ENCODE data around the gene TBC1D2B.
"Not testable (repeated sequence)": the region's sequence is repeated elsewhere in the genome, so short reads cannot be mapped to it uniquely, and the experiment has no call there.

DNA sequence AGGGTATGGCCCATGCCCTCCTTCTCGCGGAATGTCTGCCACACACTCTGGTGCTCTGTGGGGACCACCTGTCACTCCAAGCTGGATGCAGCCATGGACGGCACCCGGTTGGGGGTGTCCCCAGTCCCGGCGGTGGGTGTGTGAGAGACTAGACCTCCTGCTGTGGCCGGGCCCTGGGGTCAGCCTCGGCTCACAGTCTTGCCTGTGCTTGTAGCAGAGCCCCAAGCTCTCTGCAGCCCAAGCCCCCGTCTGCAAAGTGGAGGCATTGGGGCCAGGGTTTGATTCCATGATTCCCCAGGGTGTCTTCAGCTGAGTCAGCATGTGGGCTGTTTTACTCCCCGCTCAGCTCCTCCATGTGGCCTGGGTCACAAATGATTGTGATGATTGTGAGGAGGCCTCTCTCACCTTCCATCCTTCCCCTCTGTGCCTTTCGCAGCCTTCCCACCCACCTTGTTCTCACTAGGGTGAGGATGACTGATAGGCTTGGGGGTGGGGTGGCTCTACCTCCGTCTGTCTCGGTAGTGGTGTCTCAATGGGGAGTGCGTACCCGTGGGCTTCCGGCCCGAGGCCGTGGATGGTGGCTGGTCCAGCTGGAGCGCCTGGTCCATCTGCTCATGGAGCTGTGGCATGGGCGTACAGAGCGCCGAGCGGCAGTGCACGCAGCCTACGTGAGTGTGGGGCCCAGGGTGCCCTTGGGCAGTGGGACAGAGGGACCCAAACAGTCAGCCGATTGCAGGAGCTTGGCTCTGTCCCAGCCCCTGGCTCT lies 100.6 kb downstream of the TBC1D2B start:
- TF ChIP-seq POLR2A, EP300 (IDR thresholded peaks at IDR 0.05): not testable (repeated sequence)
- TF ChIP-seq, protein P1, sequence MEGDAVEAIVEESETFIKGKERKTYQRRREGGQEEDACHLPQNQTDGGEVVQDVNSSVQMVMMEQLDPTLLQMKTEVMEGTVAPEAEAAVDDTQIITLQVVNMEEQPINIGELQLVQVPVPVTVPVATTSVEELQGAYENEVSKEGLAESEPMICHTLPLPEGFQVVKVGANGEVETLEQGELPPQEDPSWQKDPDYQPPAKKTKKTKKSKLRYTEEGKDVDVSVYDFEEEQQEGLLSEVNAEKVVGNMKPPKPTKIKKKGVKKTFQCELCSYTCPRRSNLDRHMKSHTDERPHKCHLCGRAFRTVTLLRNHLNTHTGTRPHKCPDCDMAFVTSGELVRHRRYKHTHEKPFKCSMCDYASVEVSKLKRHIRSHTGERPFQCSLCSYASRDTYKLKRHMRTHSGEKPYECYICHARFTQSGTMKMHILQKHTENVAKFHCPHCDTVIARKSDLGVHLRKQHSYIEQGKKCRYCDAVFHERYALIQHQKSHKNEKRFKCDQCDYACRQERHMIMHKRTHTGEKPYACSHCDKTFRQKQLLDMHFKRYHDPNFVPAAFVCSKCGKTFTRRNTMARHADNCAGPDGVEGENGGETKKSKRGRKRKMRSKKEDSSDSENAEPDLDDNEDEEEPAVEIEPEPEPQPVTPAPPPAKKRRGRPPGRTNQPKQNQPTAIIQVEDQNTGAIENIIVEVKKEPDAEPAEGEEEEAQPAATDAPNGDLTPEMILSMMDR (IDR thresholded peaks at IDR 0.05) = not testable (repeated sequence)

All from stomach (tissue), 4 donors.